ENCODE data around the gene ADIRF. TPM values are rescaled to one million over a fixed set of nuclear protein-coding genes. Genes with fewer than 3 reads are reported as not detected.

ADIRF gene
- total RNA-seq = 2.7 and 24.5 TPM in 2 replicates

DNA sequence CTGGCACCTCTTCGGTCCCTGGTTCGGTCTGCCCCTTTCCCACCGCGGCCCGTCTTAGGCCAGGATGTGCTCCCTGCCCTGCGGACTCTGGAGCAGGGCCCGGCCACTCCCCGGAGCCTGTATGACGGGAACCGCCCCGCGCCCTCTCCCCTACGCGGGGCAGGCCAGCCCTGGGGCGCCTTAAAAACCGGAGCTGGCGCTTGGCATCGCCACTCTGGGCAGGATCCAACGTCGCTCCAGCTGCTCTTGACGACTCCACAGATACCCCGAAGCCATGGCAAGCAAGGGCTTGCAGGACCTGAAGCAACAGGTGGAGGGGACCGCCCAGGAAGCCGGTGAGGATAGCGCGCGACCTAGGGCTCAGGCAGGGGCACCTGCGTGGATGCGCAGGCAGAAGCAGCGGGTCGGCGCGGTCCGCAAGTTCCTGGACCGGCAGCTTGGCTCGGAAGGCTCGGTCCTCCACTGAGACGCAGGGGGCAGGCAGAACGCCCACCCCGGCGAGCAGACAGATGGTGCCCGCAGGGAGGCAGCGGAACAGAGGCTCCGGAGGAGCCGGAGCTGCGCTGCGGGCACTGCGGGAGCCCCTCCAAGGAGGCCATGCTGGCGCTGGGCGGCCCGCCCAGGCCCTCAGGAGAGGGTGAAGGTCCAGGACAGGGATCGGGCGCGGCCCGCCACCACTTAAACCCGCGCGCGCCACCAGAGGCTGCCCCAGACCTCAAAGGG, at the start of gene ADIRF:
TSS of gene ADIRF (plus strand) at position 212 of the 723 bp plus-strand sequence. CDS start at position 275, 63 bp downstream.

DNA sequence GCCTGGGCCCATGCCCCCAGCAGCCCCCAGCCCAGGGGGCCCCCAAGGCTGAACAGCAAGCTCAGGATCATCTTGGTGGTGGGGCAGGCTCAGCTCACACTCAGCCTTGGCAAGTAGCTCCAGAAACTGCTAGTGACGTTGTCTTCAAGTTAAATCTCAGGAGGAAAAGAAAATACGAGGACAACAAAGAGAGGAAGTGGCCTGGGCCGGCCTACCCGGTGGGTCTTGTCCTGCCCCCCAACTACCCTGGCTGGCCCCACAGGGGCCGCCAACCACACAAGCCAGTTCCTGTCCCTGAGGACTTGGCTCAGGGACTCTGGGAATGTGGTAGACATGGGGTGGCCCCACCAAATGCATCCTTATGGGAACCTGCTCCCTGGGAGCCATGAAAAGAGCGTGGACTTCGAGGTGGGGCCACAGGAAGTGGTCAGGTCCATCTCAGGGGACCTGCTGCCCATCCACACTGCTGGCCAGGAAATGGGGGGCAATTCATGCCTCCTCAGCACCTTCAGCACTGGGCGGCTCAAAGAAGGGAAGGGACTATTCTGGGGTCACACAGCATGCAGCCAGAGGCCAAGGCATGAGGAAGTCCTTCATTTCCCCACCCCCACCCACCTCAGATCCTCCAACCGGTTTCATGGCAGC, 10.7 kb upstream of the ADIRF start, which contains the start of gene MMRN2:
TSS of gene MMRN2 (minus strand) at position 145 of the 645 bp plus-strand sequence. CDS start at position 71, 74 bp downstream.

DNA sequence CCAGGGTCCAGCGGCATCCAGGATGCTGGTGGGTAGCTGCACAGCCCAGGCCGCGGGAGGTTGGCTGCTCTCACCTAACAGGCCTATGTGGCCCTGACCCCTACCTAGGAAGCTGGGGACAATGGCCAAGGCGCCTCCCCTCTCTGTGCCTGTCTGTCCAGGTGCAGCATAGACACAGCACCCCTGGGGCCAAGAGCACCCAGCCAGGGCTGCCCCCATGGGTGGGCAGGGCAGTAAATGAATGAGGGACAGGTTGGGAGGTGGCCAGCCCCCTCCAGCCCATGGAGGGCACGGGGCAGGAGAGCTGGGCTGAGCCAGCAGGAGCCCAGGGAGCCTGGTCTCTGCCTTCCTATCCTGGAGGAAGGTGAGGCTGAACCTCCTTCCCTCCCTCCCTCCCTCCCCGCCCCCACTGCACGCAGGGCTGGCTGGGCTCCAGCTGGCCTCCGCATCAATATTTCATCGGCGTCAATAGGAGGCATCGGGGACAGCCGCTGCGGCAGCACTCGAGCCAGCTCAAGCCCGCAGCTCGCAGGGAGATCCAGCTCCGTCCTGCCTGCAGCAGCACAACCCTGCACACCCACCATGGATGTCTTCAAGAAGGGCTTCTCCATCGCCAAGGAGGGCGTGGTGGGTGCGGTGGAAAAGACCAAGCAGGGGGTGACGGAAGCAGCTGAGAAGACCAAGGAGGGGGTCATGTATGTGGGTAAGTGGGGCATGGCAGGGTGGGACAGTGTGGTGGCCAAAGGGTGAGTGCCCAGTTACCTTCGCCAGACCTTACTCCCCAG, 10.0 kb upstream of the ADIRF start, which contains the start of gene SNCG:
TSS of gene SNCG (plus strand) at position 484 of the 785 bp plus-strand sequence. CDS start at position 583, 99 bp downstream.

DNA sequence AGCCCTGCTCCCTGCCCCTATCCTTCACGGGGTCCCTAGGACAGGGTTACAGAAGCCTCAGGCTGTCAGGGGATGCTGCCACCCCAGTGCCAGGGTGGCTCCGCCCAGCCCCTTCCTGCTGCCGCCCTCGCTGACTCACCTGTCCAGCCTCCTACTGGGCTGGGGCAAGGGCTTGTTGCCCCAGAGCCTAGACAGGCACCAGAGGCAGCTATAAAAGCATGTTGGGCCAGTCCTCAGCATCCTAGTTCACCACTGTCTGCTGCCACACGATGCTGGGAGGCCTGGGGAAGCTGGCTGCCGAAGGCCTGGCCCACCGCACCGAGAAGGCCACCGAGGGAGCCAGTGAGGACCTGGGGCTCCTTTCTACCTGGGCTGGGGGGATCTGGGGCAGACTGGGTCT, 51.8 kb downstream of the ADIRF start, which contains the start of gene FAM25A:
TSS of gene FAM25A (plus strand) at position 239 of the 400 bp plus-strand sequence. CDS start at position 270, 31 bp downstream.

Other genes starting within 250 kb of the ADIRF start
- 18.1 and 53.9 TPM in 2 replicates for gene BMPR1A, start 211.9 kb upstream of the ADIRF start, total RNA-seq
- gene MMRN2, start 10.9 kb upstream of the ADIRF start, total RNA-seq = 1.3 and 6.9 TPM in 2 replicates
- gene SNCG, start 9.9 kb upstream of the ADIRF start, total RNA-seq = 22.2 and 32.0 TPM in 2 replicates
- gene FAM25A, start 51.8 kb downstream of the ADIRF start, total RNA-seq = not detected in 2 replicates
- 93.0 and 135 TPM in 2 replicates for gene GLUD1, start 126.4 kb downstream of the ADIRF start, total RNA-seq
- gene SHLD2, start 126.7 kb downstream of the ADIRF start, total RNA-seq = 19.4 and 21.5 TPM in 2 replicates

Data from epithelial cell of alveolus of lung (primary cell).